Esophagus squamous epithelium (tissue), 4 donors: ENCODE measurements around the gene ZNF441.

Experiments
- POLR2A ChIP-seq, 4 donors: fragments of 450-650 bp; IDR thresholded peaks; one replicate each; pipeline ENCODE4 v1.6.1; 2017; ENCODE audit warnings: antibody characterized with exemption in 4 of 4, mild to moderate bottlenecking in 4 of 4, moderate library complexity in 3 of 4
- TF ChIP-seq, protein P1 (sequence below), 6 experiments: fragments of 450-650 bp in 4 of 6; fragments of 200-600 bp in 2 of 6; sonication (generic) in 2 of 6; IDR thresholded peaks; one replicate each; pipeline ENCODE4 v1.5.1; 2016 to 2019; ENCODE audit warnings: antibody characterized with exemption in 6 of 6, mild to moderate bottlenecking in 4 of 6, moderate library complexity in 4 of 6

DNA sequence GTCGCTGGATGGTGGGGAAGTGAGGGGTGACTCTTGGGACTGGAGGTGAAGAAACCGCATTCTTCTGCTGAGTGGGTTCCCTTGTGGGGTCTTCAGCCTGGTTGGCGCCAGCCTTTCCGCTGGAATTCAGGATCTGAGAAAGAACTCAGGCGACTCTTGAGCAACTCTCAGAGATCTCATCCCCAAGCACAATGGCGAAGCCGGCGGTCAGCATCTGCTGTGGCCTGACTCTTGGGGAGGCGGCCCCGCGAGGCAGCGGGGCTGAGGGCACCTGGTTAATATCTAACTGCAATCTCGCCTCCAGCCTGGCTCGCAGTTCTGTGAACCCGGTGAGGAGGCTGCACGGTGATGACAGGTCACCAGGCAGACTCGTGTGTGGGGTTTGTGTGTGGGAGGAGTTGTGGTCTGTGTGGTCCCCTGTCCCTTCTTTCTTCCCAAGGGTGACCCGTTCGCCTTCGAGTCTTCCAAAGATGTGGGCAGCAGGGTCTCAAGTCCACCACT, 883 bp downstream of the ZNF441 start:
- TF ChIP-seq, protein P1, sequence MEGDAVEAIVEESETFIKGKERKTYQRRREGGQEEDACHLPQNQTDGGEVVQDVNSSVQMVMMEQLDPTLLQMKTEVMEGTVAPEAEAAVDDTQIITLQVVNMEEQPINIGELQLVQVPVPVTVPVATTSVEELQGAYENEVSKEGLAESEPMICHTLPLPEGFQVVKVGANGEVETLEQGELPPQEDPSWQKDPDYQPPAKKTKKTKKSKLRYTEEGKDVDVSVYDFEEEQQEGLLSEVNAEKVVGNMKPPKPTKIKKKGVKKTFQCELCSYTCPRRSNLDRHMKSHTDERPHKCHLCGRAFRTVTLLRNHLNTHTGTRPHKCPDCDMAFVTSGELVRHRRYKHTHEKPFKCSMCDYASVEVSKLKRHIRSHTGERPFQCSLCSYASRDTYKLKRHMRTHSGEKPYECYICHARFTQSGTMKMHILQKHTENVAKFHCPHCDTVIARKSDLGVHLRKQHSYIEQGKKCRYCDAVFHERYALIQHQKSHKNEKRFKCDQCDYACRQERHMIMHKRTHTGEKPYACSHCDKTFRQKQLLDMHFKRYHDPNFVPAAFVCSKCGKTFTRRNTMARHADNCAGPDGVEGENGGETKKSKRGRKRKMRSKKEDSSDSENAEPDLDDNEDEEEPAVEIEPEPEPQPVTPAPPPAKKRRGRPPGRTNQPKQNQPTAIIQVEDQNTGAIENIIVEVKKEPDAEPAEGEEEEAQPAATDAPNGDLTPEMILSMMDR (IDR thresholded peaks at IDR 0.05): no peak
- TF ChIP-seq POLR2A (IDR thresholded peaks at IDR 0.05): no peak
